HEK293 (cell line): ENCODE data around the gene TUBB2B.

Experiments used
- CTCF ChIA-PET: fragments of 350-600 bp; formaldehyde crosslinking; extraction: SDS; loops from one replicate; lab custom pipeline; 2021; ENCODE audit warnings: antibody characterized with exemption; lab: Yijun Ruan, JAX
- POLR2A ChIA-PET: fragments of 300-600 bp; formaldehyde crosslinking; extraction: SDS; loops from one replicate; lab custom pipeline; 2020; ENCODE audit warnings: antibody characterized with exemption, inconsistent platforms; lab: Yijun Ruan, JAX
- H3K27ac ChIP-seq: fragments of 200-500 bp; sonication (Bioruptor generic); 2 replicates; pipeline ENCODE4 v1.5.1; 2014; ENCODE audit warnings: low read depth, low read length, control low read depth, inconsistent platforms; ENCODE audit errors: extremely low read depth
- H3K36me3 ChIP-seq, 2 experiments: fragments of 200-500 bp in 1 of 2; sonication (Bioruptor generic) in 1 of 2; 1 replicate in 1 of 2; 2 replicates in 1 of 2; pipeline ENCODE4 v1.5.1; 2014 to 2017; ENCODE audit warnings: inconsistent platforms in 2 of 2, low read length in 2 of 2; ENCODE audit not compliant: control insufficient read depth in 2 of 2, insufficient read depth in 1 of 2
- H3K4me1 ChIP-seq: fragments of 200-500 bp; sonication (Bioruptor generic); 2 replicates; pipeline ENCODE4 v1.5.1; 2014; ENCODE audit warnings: mild to moderate bottlenecking, low read length, inconsistent platforms; ENCODE audit not compliant: control insufficient read depth, insufficient read depth
- H3K4me3 ChIP-seq: 2 replicates; pipeline ENCODE4 v1.5.1; 2011; ENCODE audit warnings: low read depth, mild to moderate bottlenecking, control low read depth, low read length, moderate library complexity
- H3K9me3 ChIP-seq: fragments of 200-500 bp; sonication (Bioruptor generic); 2 replicates; pipeline ENCODE4 v1.5.1; 2014; ENCODE audit warnings: low read depth, low read length, inconsistent platforms; ENCODE audit not compliant: control insufficient read depth, insufficient read depth
- GFI1B ChIP-seq: fragments of 450-650 bp; formaldehyde crosslinking; IDR thresholded peaks from 2 replicates; pipeline ENCODE4 v1.5.1; 2016; ENCODE audit warnings: missing biosample characterization, missing genetic modification characterization
- GLI2 ChIP-seq: fragments of 450-650 bp; formaldehyde crosslinking; IDR thresholded peaks from 2 replicates; pipeline ENCODE4; 2017; ENCODE audit warnings: missing biosample characterization, missing genetic modification characterization, low read depth, borderline replicate concordance
- KLF10 ChIP-seq: fragments of 450-650 bp; IDR thresholded peaks from 2 replicates; pipeline ENCODE4 v1.5.1; 2018; ENCODE audit warnings: missing biosample characterization, mild to moderate bottlenecking, missing genetic modification characterization
- KLF9 ChIP-seq: fragments of 450-650 bp; formaldehyde crosslinking; IDR thresholded peaks from 2 replicates; pipeline ENCODE4 v1.5.1; 2016; ENCODE audit warnings: missing biosample characterization, missing genetic modification characterization, low read depth
- SCRT2 ChIP-seq: fragments of 450-650 bp; formaldehyde crosslinking; IDR thresholded peaks from 2 replicates; pipeline ENCODE4 v1.5.1; 2016; ENCODE audit warnings: missing biosample characterization, missing genetic modification characterization
- YY1 ChIP-seq: fragments of 450-650 bp; formaldehyde crosslinking; IDR thresholded peaks from 2 replicates; pipeline ENCODE4 v1.5.1; 2018; ENCODE audit warnings: missing biosample characterization, missing genetic modification characterization
- ZNF112 ChIP-seq: fragments of 450-650 bp; formaldehyde crosslinking; IDR thresholded peaks from 2 replicates; pipeline ENCODE4 v1.5.0; 2017; ENCODE audit warnings: missing biosample characterization, missing genetic modification characterization
- ZNF121 ChIP-seq: fragments of 450-650 bp; formaldehyde crosslinking; IDR thresholded peaks from 2 replicates; pipeline ENCODE4 v1.5.1; 2016; ENCODE audit warnings: missing biosample characterization, missing genetic modification characterization
- ZNF354C ChIP-seq: fragments of 450-650 bp; formaldehyde crosslinking; IDR thresholded peaks from 2 replicates; pipeline ENCODE4 v1.5.1; 2016; ENCODE audit warnings: missing biosample characterization, missing genetic modification characterization, low read depth, borderline replicate concordance
- ZNF404 ChIP-seq: fragments of 450-650 bp; formaldehyde crosslinking; IDR thresholded peaks from 2 replicates; pipeline ENCODE4 v1.5.1; 2017; ENCODE audit warnings: missing biosample characterization, missing genetic modification characterization
- ZNF473 ChIP-seq: fragments of 450-650 bp; formaldehyde crosslinking; IDR thresholded peaks from 2 replicates; pipeline ENCODE4 v1.5.1; 2017; ENCODE audit warnings: missing biosample characterization, missing genetic modification characterization
- ZNF544 ChIP-seq: fragments of 450-650 bp; formaldehyde crosslinking; IDR thresholded peaks from 2 replicates; pipeline ENCODE4 v1.5.0; 2017; ENCODE audit warnings: missing biosample characterization, missing genetic modification characterization
- ZNF600 ChIP-seq: fragments of 450-650 bp; formaldehyde crosslinking; IDR thresholded peaks from 2 replicates; pipeline ENCODE4 v1.5.1; 2016; ENCODE audit warnings: missing biosample characterization, missing genetic modification characterization
- ZNF664 ChIP-seq: fragments of 450-650 bp; formaldehyde crosslinking; IDR thresholded peaks from 2 replicates; pipeline ENCODE4 v1.5.1; 2016; ENCODE audit warnings: missing biosample characterization, missing genetic modification characterization
- ZNF747 ChIP-seq: fragments of 450-650 bp; formaldehyde crosslinking; IDR thresholded peaks from 2 replicates; pipeline ENCODE4 v1.5.1; 2016; ENCODE audit warnings: missing biosample characterization, missing genetic modification characterization
- TF ChIP-seq, protein P1 (sequence below): fragments of 450-650 bp; formaldehyde crosslinking; optimal IDR thresholded peaks from 2 replicates; pipeline ENCODE3; 2016; ENCODE audit warnings: missing biosample characterization, mild to moderate bottlenecking, missing genetic modification characterization
- TF ChIP-seq, protein P2 (sequence below): fragments of 450-650 bp; IDR thresholded peaks from 2 replicates; pipeline ENCODE4 v1.5.1; 2018; ENCODE audit warnings: missing biosample characterization, missing genetic modification characterization
- TF ChIP-seq, protein P3 (sequence below): fragments of 450-650 bp; formaldehyde crosslinking; IDR thresholded peaks from 2 replicates; pipeline ENCODE4 v1.5.1; 2017; ENCODE audit warnings: missing biosample characterization, missing genetic modification characterization
- TF ChIP-seq, protein P4 (sequence below): fragments of 450-650 bp; formaldehyde crosslinking; IDR thresholded peaks from 2 replicates; pipeline ENCODE4 v1.5.1; 2017; ENCODE audit warnings: missing biosample characterization, missing genetic modification characterization
- TF ChIP-seq, protein P5 (sequence below): fragments of 450-650 bp; formaldehyde crosslinking; IDR thresholded peaks from 2 replicates; pipeline ENCODE4 v1.5.1; 2016; ENCODE audit warnings: missing biosample characterization, missing genetic modification characterization
- TF ChIP-seq, protein P6 (sequence below): fragments of 450-650 bp; formaldehyde crosslinking; IDR thresholded peaks from 2 replicates; pipeline ENCODE4 v1.5.1; 2016; ENCODE audit warnings: missing biosample characterization, missing genetic modification characterization

TUBB2B gene

DNA sequence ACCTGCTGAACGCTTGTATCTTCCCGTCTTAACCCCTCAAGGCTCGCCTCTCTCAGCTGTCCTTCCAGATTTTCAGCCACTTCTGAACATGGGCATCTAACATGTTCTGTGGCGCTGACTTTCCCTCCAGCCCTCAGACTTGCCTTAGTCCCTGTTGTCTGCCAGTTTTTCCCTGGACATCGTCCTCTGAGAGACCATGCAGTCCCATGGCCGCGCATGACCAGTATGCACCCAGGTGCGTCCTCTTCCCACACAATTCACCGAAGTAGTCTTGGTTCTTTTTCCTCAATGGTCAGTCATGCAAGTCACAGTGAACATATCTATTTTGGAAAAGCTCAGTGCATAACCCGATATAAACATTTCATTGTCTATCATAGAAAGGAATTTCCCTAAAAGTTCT lies 9.2 kb downstream of the TUBB2B start (continued):
- TF ChIP-seq, protein P1, sequence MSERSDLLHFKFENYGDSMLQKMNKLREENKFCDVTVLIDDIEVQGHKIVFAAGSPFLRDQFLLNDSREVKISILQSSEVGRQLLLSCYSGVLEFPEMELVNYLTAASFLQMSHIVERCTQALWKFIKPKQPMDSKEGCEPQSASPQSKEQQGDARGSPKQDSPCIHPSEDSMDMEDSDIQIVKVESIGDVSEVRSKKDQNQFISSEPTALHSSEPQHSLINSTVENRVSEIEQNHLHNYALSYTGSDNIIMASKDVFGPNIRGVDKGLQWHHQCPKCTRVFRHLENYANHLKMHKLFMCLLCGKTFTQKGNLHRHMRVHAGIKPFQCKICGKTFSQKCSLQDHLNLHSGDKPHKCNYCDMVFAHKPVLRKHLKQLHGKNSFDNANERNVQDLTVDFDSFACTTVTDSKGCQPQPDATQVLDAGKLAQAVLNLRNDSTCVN (tag by site-specific recombination): no peak
- TF ChIP-seq, protein P2, sequence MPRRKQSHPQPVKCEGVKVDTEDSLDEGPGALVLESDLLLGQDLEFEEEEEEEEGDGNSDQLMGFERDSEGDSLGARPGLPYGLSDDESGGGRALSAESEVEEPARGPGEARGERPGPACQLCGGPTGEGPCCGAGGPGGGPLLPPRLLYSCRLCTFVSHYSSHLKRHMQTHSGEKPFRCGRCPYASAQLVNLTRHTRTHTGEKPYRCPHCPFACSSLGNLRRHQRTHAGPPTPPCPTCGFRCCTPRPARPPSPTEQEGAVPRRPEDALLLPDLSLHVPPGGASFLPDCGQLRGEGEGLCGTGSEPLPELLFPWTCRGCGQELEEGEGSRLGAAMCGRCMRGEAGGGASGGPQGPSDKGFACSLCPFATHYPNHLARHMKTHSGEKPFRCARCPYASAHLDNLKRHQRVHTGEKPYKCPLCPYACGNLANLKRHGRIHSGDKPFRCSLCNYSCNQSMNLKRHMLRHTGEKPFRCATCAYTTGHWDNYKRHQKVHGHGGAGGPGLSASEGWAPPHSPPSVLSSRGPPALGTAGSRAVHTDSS (tag by site-specific recombination): no peak
- TF ChIP-seq ZNF404 (tag by site-specific recombination) (no peak), YY1 (tag by site-specific recombination) (no peak)

DNA sequence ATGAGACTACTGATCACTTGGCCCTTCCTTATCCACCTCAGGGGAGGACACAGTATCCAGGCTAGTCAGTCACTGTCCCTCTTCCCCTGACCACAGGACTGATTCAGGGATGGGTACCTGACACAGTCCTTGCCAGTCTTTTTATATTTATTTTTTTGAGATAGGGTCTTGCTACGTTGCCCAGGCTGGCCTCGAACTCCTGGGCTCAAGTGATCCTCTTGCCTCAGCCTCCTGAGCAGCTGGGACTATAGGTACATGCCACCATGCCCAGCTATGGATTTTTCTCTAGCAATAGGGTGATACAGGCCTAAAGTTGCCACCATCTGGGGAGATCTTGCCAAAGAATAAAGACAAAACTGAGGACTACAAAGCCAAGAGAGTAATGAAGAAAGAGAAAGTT lies 10.2 kb downstream of the TUBB2B start:
- H3K27ac ChIP-seq: no peak overlapping the region
- no peaks in the 10 kb centered on the region for H3K9me3 ChIP-seq
- POLR2A ChIA-PET: interaction anchor here (1.2 kb wide), 1 partner anchor 9 kb away, joined by 5 read pairs; no protein-coding TSS in a partner anchor
- H3K36me3 ChIP-seq: no peaks in the 10 kb centered on the region
- no peak for TF ChIP-seq KLF9 (tag by site-specific recombination)
- TF ChIP-seq ZNF354C: no peak
- TF ChIP-seq ZNF121 (tag by site-specific recombination): 0 out of 2 replicates have a peak, but pooled peaks have one; percentile 54
- TF ChIP-seq GLI2 (tag by site-specific recombination): no peak
- TF ChIP-seq ZNF664 (tag by site-specific recombination): no peak
- TF ChIP-seq, all 188 proteins: peak for 1
- Histone ChIP-seq H3K4me1 (no peaks in the 10 kb centered on the region), H3K4me3 (no peak overlapping the region)
- CTCF ChIA-PET: interaction anchor here (0.7 to 1.4 kb wide), 2 partner anchors 30 to 55 kb away, joined by 4 to 5 read pairs; no protein-coding TSS in a partner anchor

DNA sequence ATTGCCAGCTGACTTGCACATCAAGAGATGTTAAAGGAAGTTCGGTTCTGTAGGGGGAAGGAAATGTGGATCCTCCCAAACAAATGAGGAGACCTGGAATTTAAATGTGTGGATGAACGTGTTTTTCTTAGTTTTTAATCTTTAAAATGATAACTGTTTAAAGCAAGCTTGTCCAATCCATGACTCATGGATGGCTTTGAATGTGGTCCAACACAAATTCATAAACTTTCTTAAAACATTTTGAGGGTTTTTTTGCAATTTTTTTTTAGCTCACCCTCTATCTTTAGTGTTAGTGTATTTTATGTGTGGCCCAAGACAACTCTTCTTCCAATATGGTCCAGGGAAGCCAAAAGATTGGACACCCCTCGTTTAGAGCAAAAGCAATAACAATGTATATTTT lies 12.6 kb downstream of the TUBB2B start:
- Histone ChIP-seq H3K4me3 (no peak overlapping the region), H3K4me1 (no peaks in the 10 kb centered on the region), H3K9me3 (no peaks in the 10 kb centered on the region), H3K27ac (no peak overlapping the region), H3K36me3 (no peaks in the 10 kb centered on the region)
- ChIA-PET POLR2A (interaction anchor here (0.7 kb wide), 1 partner anchor 449 kb away, joined by 3 read pairs; no protein-coding TSS in a partner anchor), CTCF (interaction anchor here (0.7 to 1.4 kb wide), 2 partner anchors 9 to 190 kb away, joined by 3 to 4 read pairs; no protein-coding TSS in a partner anchor)
- TF ChIP-seq, protein P3, sequence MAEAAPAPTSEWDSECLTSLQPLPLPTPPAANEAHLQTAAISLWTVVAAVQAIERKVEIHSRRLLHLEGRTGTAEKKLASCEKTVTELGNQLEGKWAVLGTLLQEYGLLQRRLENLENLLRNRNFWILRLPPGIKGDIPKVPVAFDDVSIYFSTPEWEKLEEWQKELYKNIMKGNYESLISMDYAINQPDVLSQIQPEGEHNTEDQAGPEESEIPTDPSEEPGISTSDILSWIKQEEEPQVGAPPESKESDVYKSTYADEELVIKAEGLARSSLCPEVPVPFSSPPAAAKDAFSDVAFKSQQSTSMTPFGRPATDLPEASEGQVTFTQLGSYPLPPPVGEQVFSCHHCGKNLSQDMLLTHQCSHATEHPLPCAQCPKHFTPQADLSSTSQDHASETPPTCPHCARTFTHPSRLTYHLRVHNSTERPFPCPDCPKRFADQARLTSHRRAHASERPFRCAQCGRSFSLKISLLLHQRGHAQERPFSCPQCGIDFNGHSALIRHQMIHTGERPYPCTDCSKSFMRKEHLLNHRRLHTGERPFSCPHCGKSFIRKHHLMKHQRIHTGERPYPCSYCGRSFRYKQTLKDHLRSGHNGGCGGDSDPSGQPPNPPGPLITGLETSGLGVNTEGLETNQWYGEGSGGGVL (tag by site-specific recombination): no peak
- TF ChIP-seq, protein P4, sequence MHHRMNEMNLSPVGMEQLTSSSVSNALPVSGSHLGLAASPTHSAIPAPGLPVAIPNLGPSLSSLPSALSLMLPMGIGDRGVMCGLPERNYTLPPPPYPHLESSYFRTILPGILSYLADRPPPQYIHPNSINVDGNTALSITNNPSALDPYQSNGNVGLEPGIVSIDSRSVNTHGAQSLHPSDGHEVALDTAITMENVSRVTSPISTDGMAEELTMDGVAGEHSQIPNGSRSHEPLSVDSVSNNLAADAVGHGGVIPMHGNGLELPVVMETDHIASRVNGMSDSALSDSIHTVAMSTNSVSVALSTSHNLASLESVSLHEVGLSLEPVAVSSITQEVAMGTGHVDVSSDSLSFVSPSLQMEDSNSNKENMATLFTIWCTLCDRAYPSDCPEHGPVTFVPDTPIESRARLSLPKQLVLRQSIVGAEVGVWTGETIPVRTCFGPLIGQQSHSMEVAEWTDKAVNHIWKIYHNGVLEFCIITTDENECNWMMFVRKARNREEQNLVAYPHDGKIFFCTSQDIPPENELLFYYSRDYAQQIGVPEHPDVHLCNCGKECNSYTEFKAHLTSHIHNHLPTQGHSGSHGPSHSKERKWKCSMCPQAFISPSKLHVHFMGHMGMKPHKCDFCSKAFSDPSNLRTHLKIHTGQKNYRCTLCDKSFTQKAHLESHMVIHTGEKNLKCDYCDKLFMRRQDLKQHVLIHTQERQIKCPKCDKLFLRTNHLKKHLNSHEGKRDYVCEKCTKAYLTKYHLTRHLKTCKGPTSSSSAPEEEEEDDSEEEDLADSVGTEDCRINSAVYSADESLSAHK (tag by site-specific recombination): no peak
- TF ChIP-seq, protein P5, sequence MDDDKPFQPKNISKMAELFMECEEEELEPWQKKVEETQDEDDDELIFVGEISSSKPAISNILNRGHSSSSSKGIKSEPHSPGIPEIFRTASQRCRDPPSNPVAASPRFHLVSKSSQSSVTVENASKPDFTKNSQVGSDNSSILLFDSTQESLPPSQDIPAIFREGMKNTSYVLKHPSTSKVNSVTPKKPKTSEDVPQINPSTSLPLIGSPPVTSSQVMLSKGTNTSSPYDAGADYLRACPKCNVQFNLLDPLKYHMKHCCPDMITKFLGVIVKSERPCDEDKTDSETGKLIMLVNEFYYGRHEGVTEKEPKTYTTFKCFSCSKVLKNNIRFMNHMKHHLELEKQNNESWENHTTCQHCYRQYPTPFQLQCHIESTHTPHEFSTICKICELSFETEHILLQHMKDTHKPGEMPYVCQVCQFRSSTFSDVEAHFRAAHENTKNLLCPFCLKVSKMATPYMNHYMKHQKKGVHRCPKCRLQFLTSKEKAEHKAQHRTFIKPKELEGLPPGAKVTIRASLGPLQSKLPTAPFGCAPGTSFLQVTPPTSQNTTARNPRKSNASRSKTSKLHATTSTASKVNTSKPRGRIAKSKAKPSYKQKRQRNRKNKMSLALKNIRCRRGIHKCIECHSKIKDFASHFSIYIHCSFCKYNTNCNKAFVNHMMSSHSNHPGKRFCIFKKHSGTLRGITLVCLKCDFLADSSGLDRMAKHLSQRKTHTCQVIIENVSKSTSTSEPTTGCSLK (tag by site-specific recombination): no peak
- TF ChIP-seq, protein P6, sequence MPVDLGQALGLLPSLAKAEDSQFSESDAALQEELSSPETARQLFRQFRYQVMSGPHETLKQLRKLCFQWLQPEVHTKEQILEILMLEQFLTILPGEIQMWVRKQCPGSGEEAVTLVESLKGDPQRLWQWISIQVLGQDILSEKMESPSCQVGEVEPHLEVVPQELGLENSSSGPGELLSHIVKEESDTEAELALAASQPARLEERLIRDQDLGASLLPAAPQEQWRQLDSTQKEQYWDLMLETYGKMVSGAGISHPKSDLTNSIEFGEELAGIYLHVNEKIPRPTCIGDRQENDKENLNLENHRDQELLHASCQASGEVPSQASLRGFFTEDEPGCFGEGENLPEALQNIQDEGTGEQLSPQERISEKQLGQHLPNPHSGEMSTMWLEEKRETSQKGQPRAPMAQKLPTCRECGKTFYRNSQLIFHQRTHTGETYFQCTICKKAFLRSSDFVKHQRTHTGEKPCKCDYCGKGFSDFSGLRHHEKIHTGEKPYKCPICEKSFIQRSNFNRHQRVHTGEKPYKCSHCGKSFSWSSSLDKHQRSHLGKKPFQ (tag by site-specific recombination): no peak
- TF ChIP-seq ZNF600 (tag by site-specific recombination) (no peak), ZNF544 (no peak), ZNF473 (tag by site-specific recombination) (no peak), KLF10 (tag by site-specific recombination) (no peak), ZNF112 (no peak), GFI1B (tag by site-specific recombination) (no peak), ZNF747 (tag by site-specific recombination) (no peak), SCRT2 (no peak)
